ENCODE measurements around the gene HBQ1. TPM values are rescaled to one million over a fixed set of nuclear protein-coding genes. Genes with fewer than 3 reads are reported as not detected.
A peak's percentile ranks its signal among the peaks of the same experiment; 100 is the strongest.

HBQ1 gene
- total RNA-seq, 1 experiment from 2014 or later: 10.4 TPM

DNA sequence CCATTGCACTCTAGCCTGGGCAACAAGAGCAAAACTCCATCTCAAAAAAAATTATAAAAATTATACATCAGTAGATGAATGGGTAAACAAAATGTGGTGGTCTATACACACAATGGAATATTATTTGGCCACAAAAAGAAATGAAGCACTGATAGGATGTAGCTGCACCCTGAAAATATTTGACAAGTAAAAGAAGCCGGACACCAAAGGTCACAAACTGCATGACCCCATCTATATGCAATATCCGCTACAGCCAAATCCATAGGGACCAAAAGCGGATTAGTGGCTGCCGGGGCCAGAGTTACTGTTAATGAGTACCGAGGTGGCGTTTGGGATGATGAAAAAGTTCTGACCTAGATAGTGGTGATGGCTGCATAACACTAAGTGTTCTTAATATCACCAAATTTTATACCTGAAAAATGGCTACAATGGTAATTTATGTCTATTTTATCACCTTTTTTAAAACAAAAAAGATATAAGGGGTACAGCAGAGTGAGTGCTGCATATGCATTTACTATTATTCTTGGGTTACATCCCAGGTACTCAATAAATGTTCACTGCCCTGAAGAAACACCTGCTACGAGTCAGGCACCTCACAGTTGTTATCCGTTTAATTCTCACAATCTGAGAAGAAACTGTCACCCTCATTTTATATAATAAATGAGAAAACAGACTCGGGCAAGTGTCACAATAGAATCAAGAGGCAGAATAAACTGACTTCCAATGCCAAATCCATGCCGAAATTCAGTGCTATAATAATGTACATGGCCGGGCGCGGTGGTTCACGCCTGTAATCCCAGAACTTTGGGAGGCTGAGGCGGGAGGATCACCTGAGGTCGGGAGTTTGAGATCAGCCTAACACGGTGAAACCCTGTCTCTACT is 807 bp upstream of the HBQ1 start:
- in situ Hi-C loops (cut with HindIII; ENCODE audit: low pct_unique_long_range_greater_than_20kb, low sequenced_read_pairs) (no loop called here), intact Hi-C loops (cut with micrococcal nuclease; ENCODE audit: unreplicated experiment) (loop anchor here (2.0 kb wide), 1 partner anchor 73 kb away; no protein-coding TSS in a partner anchor)
- Histone ChIP-seq H3K9me3 (ENCODE audit: control insufficient read depth, insufficient read depth, low read depth, low read length) (no peaks in the 10 kb centered on the region), H3K27me3 (ENCODE audit: control insufficient read depth, insufficient read depth, low read length) (no peaks in the 10 kb centered on the region), H3K27ac (ENCODE audit: low read length) (no peak overlapping the region), H3K36me3 (ENCODE audit: control insufficient read depth, insufficient read depth, low read length) (no peaks in the 10 kb centered on the region), H3K4me3 (ENCODE audit: low read depth in 2 of 2, low read length in 2 of 2) (peak overlapping the region; percentile 43 to 51; a peak in 3 of 4 replicates), H3K4me1 (ENCODE audit: control insufficient read depth, insufficient read depth, low read length) (peaks cover 6% of the 10 kb centered on the region; the same call in 1 of the 2 replicates)
- no peak for TF ChIP-seq POLR2AphosphoS5 (IDR thresholded peaks at IDR 0.05; ENCODE audit: low read depth, low read length)
- no peak for TF ChIP-seq TCF7L2 (IDR thresholded peaks at IDR 0.05; ENCODE audit: low read depth, low read length)
- TF ChIP-seq, protein P1, sequence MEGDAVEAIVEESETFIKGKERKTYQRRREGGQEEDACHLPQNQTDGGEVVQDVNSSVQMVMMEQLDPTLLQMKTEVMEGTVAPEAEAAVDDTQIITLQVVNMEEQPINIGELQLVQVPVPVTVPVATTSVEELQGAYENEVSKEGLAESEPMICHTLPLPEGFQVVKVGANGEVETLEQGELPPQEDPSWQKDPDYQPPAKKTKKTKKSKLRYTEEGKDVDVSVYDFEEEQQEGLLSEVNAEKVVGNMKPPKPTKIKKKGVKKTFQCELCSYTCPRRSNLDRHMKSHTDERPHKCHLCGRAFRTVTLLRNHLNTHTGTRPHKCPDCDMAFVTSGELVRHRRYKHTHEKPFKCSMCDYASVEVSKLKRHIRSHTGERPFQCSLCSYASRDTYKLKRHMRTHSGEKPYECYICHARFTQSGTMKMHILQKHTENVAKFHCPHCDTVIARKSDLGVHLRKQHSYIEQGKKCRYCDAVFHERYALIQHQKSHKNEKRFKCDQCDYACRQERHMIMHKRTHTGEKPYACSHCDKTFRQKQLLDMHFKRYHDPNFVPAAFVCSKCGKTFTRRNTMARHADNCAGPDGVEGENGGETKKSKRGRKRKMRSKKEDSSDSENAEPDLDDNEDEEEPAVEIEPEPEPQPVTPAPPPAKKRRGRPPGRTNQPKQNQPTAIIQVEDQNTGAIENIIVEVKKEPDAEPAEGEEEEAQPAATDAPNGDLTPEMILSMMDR (IDR thresholded peaks at IDR 0.05): no peak
- TF ChIP-seq, protein P2, sequence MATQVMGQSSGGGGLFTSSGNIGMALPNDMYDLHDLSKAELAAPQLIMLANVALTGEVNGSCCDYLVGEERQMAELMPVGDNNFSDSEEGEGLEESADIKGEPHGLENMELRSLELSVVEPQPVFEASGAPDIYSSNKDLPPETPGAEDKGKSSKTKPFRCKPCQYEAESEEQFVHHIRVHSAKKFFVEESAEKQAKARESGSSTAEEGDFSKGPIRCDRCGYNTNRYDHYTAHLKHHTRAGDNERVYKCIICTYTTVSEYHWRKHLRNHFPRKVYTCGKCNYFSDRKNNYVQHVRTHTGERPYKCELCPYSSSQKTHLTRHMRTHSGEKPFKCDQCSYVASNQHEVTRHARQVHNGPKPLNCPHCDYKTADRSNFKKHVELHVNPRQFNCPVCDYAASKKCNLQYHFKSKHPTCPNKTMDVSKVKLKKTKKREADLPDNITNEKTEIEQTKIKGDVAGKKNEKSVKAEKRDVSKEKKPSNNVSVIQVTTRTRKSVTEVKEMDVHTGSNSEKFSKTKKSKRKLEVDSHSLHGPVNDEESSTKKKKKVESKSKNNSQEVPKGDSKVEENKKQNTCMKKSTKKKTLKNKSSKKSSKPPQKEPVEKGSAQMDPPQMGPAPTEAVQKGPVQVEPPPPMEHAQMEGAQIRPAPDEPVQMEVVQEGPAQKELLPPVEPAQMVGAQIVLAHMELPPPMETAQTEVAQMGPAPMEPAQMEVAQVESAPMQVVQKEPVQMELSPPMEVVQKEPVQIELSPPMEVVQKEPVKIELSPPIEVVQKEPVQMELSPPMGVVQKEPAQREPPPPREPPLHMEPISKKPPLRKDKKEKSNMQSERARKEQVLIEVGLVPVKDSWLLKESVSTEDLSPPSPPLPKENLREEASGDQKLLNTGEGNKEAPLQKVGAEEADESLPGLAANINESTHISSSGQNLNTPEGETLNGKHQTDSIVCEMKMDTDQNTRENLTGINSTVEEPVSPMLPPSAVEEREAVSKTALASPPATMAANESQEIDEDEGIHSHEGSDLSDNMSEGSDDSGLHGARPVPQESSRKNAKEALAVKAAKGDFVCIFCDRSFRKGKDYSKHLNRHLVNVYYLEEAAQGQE (IDR thresholded peaks at IDR 0.05; ENCODE audit: insufficient read depth in 1 of 2, low read depth in 2 of 2, low read length in 1 of 2): no peak
- no peak for TF ChIP-seq SIN3A (IDR thresholded peaks at IDR 0.05; ENCODE audit: borderline replicate concordance, insufficient read depth, low read depth, low read length)
- ChIA-PET POLR2A (no interaction called here), CTCF (no interaction called here)
- TSS peak; percentile 59 for BruUV-seq (replicated peaks)
- DNase-seq (ENCODE audit: low read depth, low spot score) (no peak), ATAC-seq (no peak)

DNA sequence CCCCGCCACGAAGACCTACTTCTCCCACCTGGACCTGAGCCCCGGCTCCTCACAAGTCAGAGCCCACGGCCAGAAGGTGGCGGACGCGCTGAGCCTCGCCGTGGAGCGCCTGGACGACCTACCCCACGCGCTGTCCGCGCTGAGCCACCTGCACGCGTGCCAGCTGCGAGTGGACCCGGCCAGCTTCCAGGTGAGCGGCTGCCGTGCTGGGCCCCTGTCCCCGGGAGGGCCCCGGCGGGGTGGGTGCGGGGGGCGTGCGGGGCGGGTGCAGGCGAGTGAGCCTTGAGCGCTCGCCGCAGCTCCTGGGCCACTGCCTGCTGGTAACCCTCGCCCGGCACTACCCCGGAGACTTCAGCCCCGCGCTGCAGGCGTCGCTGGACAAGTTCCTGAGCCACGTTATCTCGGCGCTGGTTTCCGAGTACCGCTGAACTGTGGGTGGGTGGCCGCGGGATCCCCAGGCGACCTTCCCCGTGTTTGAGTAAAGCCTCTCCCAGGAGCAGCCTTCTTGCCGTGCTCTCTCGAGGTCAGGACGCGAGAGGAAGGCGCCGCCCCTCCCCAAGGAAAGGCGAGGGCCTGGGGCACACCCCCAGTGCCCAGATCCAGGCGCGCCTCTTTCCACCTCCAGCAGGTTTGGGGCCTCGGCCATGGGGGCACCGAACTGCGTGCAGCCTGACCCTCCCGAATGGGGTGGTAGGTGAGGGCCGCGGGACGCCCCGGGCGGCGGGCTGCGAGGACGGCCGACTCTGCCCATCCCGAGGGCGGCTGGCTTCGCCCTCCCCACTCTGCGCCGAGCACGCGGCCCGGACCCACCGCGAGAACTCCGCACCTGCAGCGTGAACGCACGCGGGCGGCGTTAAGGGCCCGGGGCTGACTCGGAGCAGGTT is 664 bp downstream of the HBQ1 start:
- H3K4me1 ChIP-seq (ENCODE audit: control insufficient read depth, insufficient read depth, low read length): peaks cover 6% of the 10 kb centered on the region; the same call in 1 of the 2 replicates
- in situ Hi-C loops (cut with HindIII; ENCODE audit: low pct_unique_long_range_greater_than_20kb, low sequenced_read_pairs): no loop called here
- TF ChIP-seq, protein P1 (IDR thresholded peaks at IDR 0.05): no peak
- TF ChIP-seq SIN3A (IDR thresholded peaks at IDR 0.05; ENCODE audit: borderline replicate concordance, insufficient read depth, low read depth, low read length): peak; percentile 81; the same call in 1 of the 2 replicates
- TF ChIP-seq, protein P2 (IDR thresholded peaks at IDR 0.05; ENCODE audit: insufficient read depth in 1 of 2, low read depth in 2 of 2, low read length in 1 of 2): 0 out of 4 replicates have a peak, but pooled peaks of 1 of the 2 experiments have one; percentile 53
- peak; percentile 78 for TF ChIP-seq POLR2AphosphoS5 (IDR thresholded peaks at IDR 0.05; ENCODE audit: low read depth, low read length)
- TF ChIP-seq TCF7L2 (IDR thresholded peaks at IDR 0.05; ENCODE audit: low read depth, low read length): no peak
- no peak for DNase-seq (ENCODE audit: low read depth, low spot score)
- ChIA-PET POLR2A (no interaction called here), CTCF (interaction anchor here (0.7 to 0.9 kb wide), 3 partner anchors 10 to 84 kb away, joined by 3 read pairs; no protein-coding TSS in a partner anchor)
- no peaks in the 10 kb centered on the region for H3K36me3 ChIP-seq (ENCODE audit: control insufficient read depth, insufficient read depth, low read length)
- H3K27ac ChIP-seq (ENCODE audit: low read length): peak overlapping the region; percentile 69
- peak overlapping the region; percentile 43 to 51 for H3K4me3 ChIP-seq (ENCODE audit: low read depth in 2 of 2, low read length in 2 of 2)
- intact Hi-C loops (cut with micrococcal nuclease; ENCODE audit: unreplicated experiment): loop anchor here (2.0 kb wide), 1 partner anchor 74 kb away; no protein-coding TSS in a partner anchor
- no peaks in the 10 kb centered on the region for H3K27me3 ChIP-seq (ENCODE audit: control insufficient read depth, insufficient read depth, low read length)
- peak; percentile 84 for ATAC-seq
- BruUV-seq (replicated peaks): no TSS peak
- H3K9me3 ChIP-seq (ENCODE audit: control insufficient read depth, insufficient read depth, low read depth, low read length): no peaks in the 10 kb centered on the region

Data from Panc1 (cell line).